ENCODE results near the gene TMEM187. TPM values are rescaled to one million over a fixed set of nuclear protein-coding genes. Genes with fewer than 3 reads are reported as not detected.

Gene TMEM187
- total and polyA plus RNA-seq, 2 donors (not counting 1 experiment from before 2014, with no cell fraction given): 5.5 to 6.4 TPM

DNA sequence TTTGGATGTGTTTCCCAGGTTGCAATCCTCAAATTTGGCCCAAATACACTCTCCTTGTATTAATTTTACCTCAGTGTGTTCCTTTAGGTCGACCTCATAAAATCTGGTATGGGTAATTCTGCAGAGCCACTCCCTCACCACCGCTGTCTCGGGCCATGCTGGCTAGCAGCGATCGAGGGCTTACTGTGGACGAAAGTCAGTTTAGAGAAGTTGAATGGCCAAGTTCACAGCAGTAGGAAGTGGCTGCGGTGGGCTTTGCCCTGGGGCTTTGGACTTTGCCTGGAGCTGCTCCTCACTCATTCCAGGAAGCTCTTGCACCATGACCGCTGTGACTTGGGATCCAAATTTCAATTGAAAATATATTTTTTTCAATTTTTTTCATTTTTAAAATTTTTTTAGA lies 19.6 kb downstream of the TMEM187 start:
- 88% methylated on average over 6 of the region's 8 CpGs for WGBS (ENCODE audit: insufficient coverage)
- POLR2A ChIA-PET: interaction anchor here (0.7 kb wide), 1 partner anchor 28 kb away, joined by 5 read pairs; no protein-coding TSS in a partner anchor
- H3K27me3 ChIP-seq (replicated peaks in 1 of 4; ENCODE audit: control extremely low read depth in 1 of 4, control insufficient read depth in 3 of 4, insufficient read depth in 4 of 4, low read length in 3 of 4): no peaks in the 10 kb centered on the region
- H3K4me3 ChIP-seq (ENCODE audit: control extremely low read depth in 1 of 5, extremely low read depth in 1 of 5, insufficient read depth in 1 of 5, low read depth in 2 of 5, low read length in 4 of 5): no peak overlapping the region
- no peaks in the 10 kb centered on the region for H3K4me1 Mint-ChIP-seq
- H3K4me3 Mint-ChIP-seq: no peak overlapping the region
- DNase-seq: no peak
- no peaks in the 10 kb centered on the region for H3K4me1 ChIP-seq (ENCODE audit: control insufficient read depth in 2 of 2, insufficient read depth in 2 of 2, low read length in 2 of 2)
- intact Hi-C loops (cut with micrococcal nuclease): no loop called here
- no peak overlapping the region for H3K27ac ChIP-seq (ENCODE audit: low read length in 2 of 2)
- no peaks in the 10 kb centered on the region for H3K79me2 ChIP-seq (ENCODE audit: control insufficient read depth, insufficient read depth, low read length)
- H3K9me3 Mint-ChIP-seq (ENCODE audit: insufficient read depth): no peaks in the 10 kb centered on the region
- H3K36me3 ChIP-seq (replicated peaks in 1 of 2; ENCODE audit: control extremely low read depth in 1 of 2, control insufficient read depth in 1 of 2, extremely low read depth in 1 of 2, insufficient read depth in 2 of 2, low read length in 1 of 2): no peaks in the 10 kb centered on the region
- H3K27me3 Mint-ChIP-seq: no peaks in the 10 kb centered on the region
- H3K27ac Mint-ChIP-seq: no peak overlapping the region
- no peak overlapping the region for H3K4me2 ChIP-seq (replicated peaks; ENCODE audit: low read depth, low read length, poor library complexity, severe bottlenecking)
- CTCF ChIA-PET: no interaction called here
- H3K9ac ChIP-seq (ENCODE audit: low read length): no peak overlapping the region
- TF ChIP-seq EZH2 (IDR thresholded peaks at IDR 0.05; ENCODE audit: borderline replicate concordance, insufficient read depth, low read depth, low read length, poor library complexity, severe bottlenecking): no peak
- TF ChIP-seq, protein P1, sequence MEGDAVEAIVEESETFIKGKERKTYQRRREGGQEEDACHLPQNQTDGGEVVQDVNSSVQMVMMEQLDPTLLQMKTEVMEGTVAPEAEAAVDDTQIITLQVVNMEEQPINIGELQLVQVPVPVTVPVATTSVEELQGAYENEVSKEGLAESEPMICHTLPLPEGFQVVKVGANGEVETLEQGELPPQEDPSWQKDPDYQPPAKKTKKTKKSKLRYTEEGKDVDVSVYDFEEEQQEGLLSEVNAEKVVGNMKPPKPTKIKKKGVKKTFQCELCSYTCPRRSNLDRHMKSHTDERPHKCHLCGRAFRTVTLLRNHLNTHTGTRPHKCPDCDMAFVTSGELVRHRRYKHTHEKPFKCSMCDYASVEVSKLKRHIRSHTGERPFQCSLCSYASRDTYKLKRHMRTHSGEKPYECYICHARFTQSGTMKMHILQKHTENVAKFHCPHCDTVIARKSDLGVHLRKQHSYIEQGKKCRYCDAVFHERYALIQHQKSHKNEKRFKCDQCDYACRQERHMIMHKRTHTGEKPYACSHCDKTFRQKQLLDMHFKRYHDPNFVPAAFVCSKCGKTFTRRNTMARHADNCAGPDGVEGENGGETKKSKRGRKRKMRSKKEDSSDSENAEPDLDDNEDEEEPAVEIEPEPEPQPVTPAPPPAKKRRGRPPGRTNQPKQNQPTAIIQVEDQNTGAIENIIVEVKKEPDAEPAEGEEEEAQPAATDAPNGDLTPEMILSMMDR (IDR thresholded peaks at IDR 0.05): no peak
- ATAC-seq (ENCODE audit: low read depth): no peak
- no peaks in the 10 kb centered on the region for H3K9me3 ChIP-seq (ENCODE audit: control extremely low read depth in 1 of 3, control insufficient read depth in 2 of 3, insufficient read depth in 1 of 3, low read length in 2 of 3)
- no peaks in the 10 kb centered on the region for H4K20me1 ChIP-seq (ENCODE audit: control insufficient read depth, insufficient read depth, low read length, poor library complexity, severe bottlenecking)
- H2AFZ ChIP-seq (ENCODE audit: insufficient read depth, low read depth, low read length, poor library complexity, severe bottlenecking): no peak overlapping the region

DNA sequence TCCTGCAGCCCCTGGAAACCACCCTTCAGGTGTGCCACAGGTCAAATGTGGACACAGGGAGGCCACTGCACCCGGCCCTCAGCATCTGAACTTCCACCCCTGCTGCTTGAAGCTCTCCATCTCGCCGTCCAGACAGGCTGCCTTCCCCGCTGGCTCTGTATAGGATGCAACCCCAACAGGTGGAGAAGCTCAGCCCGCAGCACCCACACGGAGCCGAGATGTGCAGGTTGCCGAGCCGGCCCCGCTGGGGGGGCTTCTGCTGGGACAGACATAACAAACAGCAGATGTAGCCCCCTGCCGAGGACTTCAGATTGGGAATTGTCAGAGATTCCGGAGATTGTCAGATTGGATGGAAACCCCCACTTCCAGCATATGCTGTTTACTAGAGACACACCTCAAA lies 20.5 kb downstream of the TMEM187 start:
- Histone ChIP-seq H3K4me1 (ENCODE audit: control insufficient read depth in 2 of 2, insufficient read depth in 2 of 2, low read length in 2 of 2) (no peaks in the 10 kb centered on the region), H3K9ac (ENCODE audit: low read length) (no peak overlapping the region), H3K79me2 (ENCODE audit: control insufficient read depth, insufficient read depth, low read length) (no peaks in the 10 kb centered on the region), H3K27me3 (replicated peaks in 1 of 4; ENCODE audit: control extremely low read depth in 1 of 4, control insufficient read depth in 3 of 4, insufficient read depth in 4 of 4, low read length in 3 of 4) (no peaks in the 10 kb centered on the region), H3K36me3 (replicated peaks in 1 of 2; ENCODE audit: control extremely low read depth in 1 of 2, control insufficient read depth in 1 of 2, extremely low read depth in 1 of 2, insufficient read depth in 2 of 2, low read length in 1 of 2) (no peaks in the 10 kb centered on the region), H3K4me3 (ENCODE audit: control extremely low read depth in 1 of 5, extremely low read depth in 1 of 5, insufficient read depth in 1 of 5, low read depth in 2 of 5, low read length in 4 of 5) (no peak overlapping the region), H3K9me3 (ENCODE audit: control extremely low read depth in 1 of 3, control insufficient read depth in 2 of 3, insufficient read depth in 1 of 3, low read length in 2 of 3) (no peaks in the 10 kb centered on the region), H2AFZ (ENCODE audit: insufficient read depth, low read depth, low read length, poor library complexity, severe bottlenecking) (no peak overlapping the region), H3K4me2 (replicated peaks; ENCODE audit: low read depth, low read length, poor library complexity, severe bottlenecking) (no peak overlapping the region), H4K20me1 (ENCODE audit: control insufficient read depth, insufficient read depth, low read length, poor library complexity, severe bottlenecking) (no peaks in the 10 kb centered on the region), H3K27ac (ENCODE audit: low read length in 2 of 2) (no peak overlapping the region)
- H3K27me3 Mint-ChIP-seq: no peaks in the 10 kb centered on the region
- no peaks in the 10 kb centered on the region for H3K4me1 Mint-ChIP-seq
- POLR2A ChIA-PET: no interaction called here
- no peak for ATAC-seq (ENCODE audit: low read depth)
- no peak overlapping the region for H3K27ac Mint-ChIP-seq
- H3K4me3 Mint-ChIP-seq: no peak overlapping the region
- CTCF ChIA-PET: no interaction called here
- no peaks in the 10 kb centered on the region for H3K9me3 Mint-ChIP-seq (ENCODE audit: insufficient read depth)
- TF ChIP-seq EZH2 (IDR thresholded peaks at IDR 0.05; ENCODE audit: borderline replicate concordance, insufficient read depth, low read depth, low read length, poor library complexity, severe bottlenecking): no peak
- TF ChIP-seq, protein P1 (IDR thresholded peaks at IDR 0.05): no peak
- intact Hi-C loops (cut with micrococcal nuclease): no loop called here
- DNase-seq: no peak
- WGBS (ENCODE audit: insufficient coverage): 94% methylated on average over 5 of the region's 12 CpGs
